Stomach (tissue), 4 donors: ENCODE measurements around the gene KCNN4.

Experiments used
- CTCF ChIP-seq, 7 experiments: fragments of 450-650 bp in 4 of 7; fragments of 200-600 bp in 3 of 7; sonication (generic) in 3 of 7; IDR thresholded peaks; one replicate each; pipeline ENCODE4 v1.5.1; 2016 to 2019; ENCODE audit warnings: antibody characterized with exemption in 7 of 7, control low read depth in 2 of 7, mild to moderate bottlenecking in 1 of 7
- POLR2A ChIP-seq, 4 donors: fragments of 450-650 bp; IDR thresholded peaks; one replicate each; pipeline ENCODE4 v1.6.1; 2016; ENCODE audit warnings: antibody characterized with exemption in 4 of 4, control low read depth in 2 of 4, mild to moderate bottlenecking in 1 of 4, moderate library complexity in 1 of 4

GRCh38 chr19:43754503-43755255, 26.1 kb downstream of the KCNN4 start, which contains the start of gene SMG9:
- no peak for TF ChIP-seq CTCF (IDR thresholded peaks at IDR 0.05)
- peak in 2 of 4 donors; percentile 52 to 78 for TF ChIP-seq POLR2A (IDR thresholded peaks at IDR 0.05)
